ENCODE measurements around the gene GPR151. TPM values are rescaled to one million over a fixed set of nuclear protein-coding genes. Genes with fewer than 3 reads are reported as not detected.

GPR151 gene
- total and polyA plus RNA-seq, 2 experiments from 2014 or later = 0.03 TPM; not detected in 1

GRCh38 chr5:146538432-146538831 is 22.4 kb upstream of the GPR151 start:
- Histone ChIP-seq H3K4me3 (no peak overlapping the region), H3K9me2 (replicated peaks; ENCODE audit: insufficient read depth) (no peaks in the 10 kb centered on the region), H2AFZ (no peak overlapping the region), H3K79me2 (no peaks in the 10 kb centered on the region), H3K27ac (no peak overlapping the region), H3K27me3 (no peaks in the 10 kb centered on the region), H3K36me3 (replicated peaks; ENCODE audit: insufficient read depth, low read depth) (no peaks in the 10 kb centered on the region), H4K20me1 (ENCODE audit: insufficient read depth, poor library complexity, severe bottlenecking) (no peaks in the 10 kb centered on the region), H3K9me3 (ENCODE audit: low read depth) (no peaks in the 10 kb centered on the region), H3K4me2 (no peak overlapping the region), H3K4me1 (ENCODE audit: insufficient read depth) (no peaks in the 10 kb centered on the region)
- TF ChIP-seq EZH2 (IDR thresholded peaks at IDR 0.05; ENCODE audit: borderline replicate concordance) (no peak), EZH2phosphoT487 (IDR thresholded peaks at IDR 0.05; ENCODE audit: low read depth, severe bottlenecking, unreplicated experiment) (no peak), CTCF (IDR thresholded peaks at IDR 0.05; ENCODE audit: poor library complexity) (no peak)
- DNase-seq (ENCODE audit: low spot score) = no peak
- 79% methylated on average over 3 of the region's 3 CpGs for WGBS (ENCODE audit: low lambda C conversion rate, missing lambda C conversion rate)

- Histone ChIP-seq H2AFZ (no peak overlapping the region), H3K27ac (no peak overlapping the region), H3K79me2 (no peaks in the 10 kb centered on the region), H3K9me3 (ENCODE audit: low read depth) (no peaks in the 10 kb centered on the region), H3K9me2 (replicated peaks; ENCODE audit: insufficient read depth) (no peaks in the 10 kb centered on the region), H3K4me2 (no peak overlapping the region), H3K36me3 (replicated peaks; ENCODE audit: insufficient read depth, low read depth) (no peaks in the 10 kb centered on the region), H4K20me1 (ENCODE audit: insufficient read depth, poor library complexity, severe bottlenecking) (no peaks in the 10 kb centered on the region), H3K4me3 (no peak overlapping the region), H3K27me3 (no peaks in the 10 kb centered on the region), H3K4me1 (ENCODE audit: insufficient read depth) (no peaks in the 10 kb centered on the region)
- TF ChIP-seq CTCF (IDR thresholded peaks at IDR 0.05; ENCODE audit: poor library complexity) (no peak), EZH2 (IDR thresholded peaks at IDR 0.05; ENCODE audit: borderline replicate concordance) (no peak)
- WGBS (ENCODE audit: low lambda C conversion rate, missing lambda C conversion rate) = 6% methylated on average over 1 of the region's 1 CpG
- no peak for DNase-seq (ENCODE audit: low spot score)
Observed at GRCh38 chr5:146533882-146534281, 17.9 kb upstream of the GPR151 start.

- Histone ChIP-seq H3K4me1 (ENCODE audit: insufficient read depth) (no peaks in the 10 kb centered on the region), H3K79me2 (no peaks in the 10 kb centered on the region), H3K4me2 (no peak overlapping the region), H3K27me3 (no peaks in the 10 kb centered on the region), H3K9me3 (ENCODE audit: low read depth) (no peaks in the 10 kb centered on the region), H2AFZ (no peak overlapping the region), H3K36me3 (replicated peaks; ENCODE audit: insufficient read depth, low read depth) (no peaks in the 10 kb centered on the region), H4K20me1 (ENCODE audit: insufficient read depth, poor library complexity, severe bottlenecking) (no peaks in the 10 kb centered on the region), H3K27ac (no peak overlapping the region), H3K9me2 (replicated peaks; ENCODE audit: insufficient read depth) (no peaks in the 10 kb centered on the region), H3K4me3 (no peak overlapping the region)
- no peak for TF ChIP-seq EZH2 (IDR thresholded peaks at IDR 0.05; ENCODE audit: borderline replicate concordance)
- no peak for TF ChIP-seq EZH2phosphoT487 (IDR thresholded peaks at IDR 0.05; ENCODE audit: low read depth, severe bottlenecking, unreplicated experiment)
- TF ChIP-seq CTCF (IDR thresholded peaks at IDR 0.05; ENCODE audit: poor library complexity) = peak; percentile 93
- 23% methylated on average over 7 of the region's 7 CpGs for WGBS (ENCODE audit: low lambda C conversion rate, missing lambda C conversion rate)
- DNase-seq (ENCODE audit: low spot score) = peak; percentile 86
Observed at GRCh38 chr5:146533260-146533857, 17.4 kb upstream of the GPR151 start.

Measured in hepatocyte (in vitro differentiated cells).